HEK293 (cell line): ENCODE results near the gene LDB1.

Source experiments
- CTCF ChIA-PET: fragments of 350-600 bp; formaldehyde crosslinking; extraction: SDS; loops from one replicate; lab custom pipeline; 2021; ENCODE audit warnings: antibody characterized with exemption; lab: Yijun Ruan, JAX
- POLR2A ChIA-PET: fragments of 300-600 bp; formaldehyde crosslinking; extraction: SDS; loops from one replicate; lab custom pipeline; 2020; ENCODE audit warnings: antibody characterized with exemption, inconsistent platforms; lab: Yijun Ruan, JAX
- H3K27ac ChIP-seq: fragments of 200-500 bp; sonication (Bioruptor generic); 2 replicates; pipeline ENCODE4 v1.5.1; 2014; ENCODE audit warnings: low read depth, low read length, control low read depth, inconsistent platforms; ENCODE audit errors: extremely low read depth
- H3K36me3 ChIP-seq, 2 experiments: fragments of 200-500 bp in 1 of 2; sonication (Bioruptor generic) in 1 of 2; 1 replicate in 1 of 2; 2 replicates in 1 of 2; pipeline ENCODE4 v1.5.1; 2014 to 2017; ENCODE audit warnings: inconsistent platforms in 2 of 2, low read length in 2 of 2; ENCODE audit not compliant: control insufficient read depth in 2 of 2, insufficient read depth in 1 of 2
- H3K4me1 ChIP-seq: fragments of 200-500 bp; sonication (Bioruptor generic); 2 replicates; pipeline ENCODE4 v1.5.1; 2014; ENCODE audit warnings: mild to moderate bottlenecking, low read length, inconsistent platforms; ENCODE audit not compliant: control insufficient read depth, insufficient read depth
- H3K4me3 ChIP-seq: 2 replicates; pipeline ENCODE4 v1.5.1; 2011; ENCODE audit warnings: low read depth, mild to moderate bottlenecking, control low read depth, low read length, moderate library complexity
- H3K9me3 ChIP-seq: fragments of 200-500 bp; sonication (Bioruptor generic); 2 replicates; pipeline ENCODE4 v1.5.1; 2014; ENCODE audit warnings: low read depth, low read length, inconsistent platforms; ENCODE audit not compliant: control insufficient read depth, insufficient read depth
- ATF2 ChIP-seq: fragments of 450-650 bp; formaldehyde crosslinking; IDR thresholded peaks from 2 replicates; pipeline ENCODE4 v1.5.1; 2016; ENCODE audit warnings: missing biosample characterization, missing genetic modification characterization, low read depth
- BCL11A ChIP-seq: fragments of 450-650 bp; formaldehyde crosslinking; IDR thresholded peaks from 2 replicates; pipeline ENCODE4 v1.5.1; 2016; ENCODE audit warnings: low read depth, missing biosample characterization, missing genetic modification characterization
- BCL11B ChIP-seq: fragments of 450-650 bp; formaldehyde crosslinking; IDR thresholded peaks from 2 replicates; pipeline ENCODE4 v1.5.1; 2016; ENCODE audit warnings: low read depth, missing biosample characterization, missing genetic modification characterization
- HOXA7 ChIP-seq: sonication (generic); formaldehyde crosslinking; IDR thresholded peaks from 2 replicates; pipeline ENCODE4 v1.8.1; 2022; ENCODE audit warnings: missing genetic modification reagents, borderline replicate concordance
- REPIN1 ChIP-seq: fragments of 450-650 bp; formaldehyde crosslinking; IDR thresholded peaks from 2 replicates; pipeline ENCODE4 v1.5.1; 2017; ENCODE audit warnings: missing biosample characterization, missing genetic modification characterization, low read depth
- ZBTB1 ChIP-seq: fragments of 450-650 bp; formaldehyde crosslinking; IDR thresholded peaks from 2 replicates; pipeline ENCODE4 v1.5.1; 2016; ENCODE audit warnings: missing biosample characterization, missing genetic modification characterization
- ZBTB11 ChIP-seq: fragments of 450-650 bp; formaldehyde crosslinking; conservative IDR thresholded peaks from 2 replicates; pipeline ENCODE4 v1.5.1; 2016; ENCODE audit warnings: low read depth, missing biosample characterization, missing genetic modification characterization
- ZBTB21 ChIP-seq: fragments of 450-650 bp; formaldehyde crosslinking; IDR thresholded peaks from 2 replicates; pipeline ENCODE4 v1.5.1; 2017; ENCODE audit warnings: missing biosample characterization, missing genetic modification characterization
- ZNF148 ChIP-seq: fragments of 450-650 bp; formaldehyde crosslinking; IDR thresholded peaks from 2 replicates; pipeline ENCODE4 v1.5.0; 2017; ENCODE audit warnings: missing biosample characterization, missing genetic modification characterization, borderline replicate concordance
- ZNF239 ChIP-seq: fragments of 450-650 bp; formaldehyde crosslinking; IDR thresholded peaks from 2 replicates; pipeline ENCODE4 v1.5.1; 2016; ENCODE audit warnings: missing biosample characterization, missing genetic modification characterization
- ZNF266 ChIP-seq: fragments of 450-650 bp; formaldehyde crosslinking; IDR thresholded peaks from 2 replicates; pipeline ENCODE4 v1.5.1; 2016; ENCODE audit warnings: missing biosample characterization, missing genetic modification characterization, low read depth
- ZNF274 ChIP-seq, 2 experiments: fragments of 200-500 bp in 1 of 2; fragments of 450-650 bp in 1 of 2; sonication (Bioruptor generic) in 1 of 2; formaldehyde crosslinking in 1 of 2; IDR thresholded peaks; 2 replicates each; pipeline versions ENCODE4 v1.5.1 to v1.6.1; 2014 to 2016; ENCODE audit warnings: borderline replicate concordance in 1 of 2, inconsistent platforms in 1 of 2, low read length in 1 of 2, missing biosample characterization in 1 of 2, missing genetic modification characterization in 1 of 2
- ZNF48 ChIP-seq: fragments of 450-650 bp; formaldehyde crosslinking; IDR thresholded peaks from 2 replicates; pipeline ENCODE4 v1.5.1; 2016; ENCODE audit warnings: missing biosample characterization, missing genetic modification characterization
- ZNF518A ChIP-seq: fragments of 450-650 bp; formaldehyde crosslinking; conservative IDR thresholded peaks from 2 replicates; pipeline ENCODE4 v1.5.1; 2016; ENCODE audit warnings: low read depth, missing biosample characterization, missing genetic modification characterization
- ZNF548 ChIP-seq: fragments of 450-650 bp; formaldehyde crosslinking; IDR thresholded peaks from 2 replicates; pipeline ENCODE4 v1.5.1; 2016; ENCODE audit warnings: missing biosample characterization, missing genetic modification characterization
- ZNF555 ChIP-seq: fragments of 450-650 bp; formaldehyde crosslinking; conservative IDR thresholded peaks from 2 replicates; pipeline ENCODE4 v1.5.1; 2017; ENCODE audit warnings: missing biosample characterization, mild to moderate bottlenecking, missing genetic modification characterization, inconsistent platforms
- ZNF571 ChIP-seq: fragments of 450-650 bp; formaldehyde crosslinking; IDR thresholded peaks from 2 replicates; pipeline ENCODE4 v1.5.0; 2017; ENCODE audit warnings: missing biosample characterization, missing genetic modification characterization
- ZNF776 ChIP-seq: fragments of 450-650 bp; formaldehyde crosslinking; IDR thresholded peaks from 2 replicates; pipeline ENCODE4 v1.5.0; 2017; ENCODE audit warnings: missing biosample characterization, missing genetic modification characterization, borderline replicate concordance
- ZXDB ChIP-seq: fragments of 450-650 bp; formaldehyde crosslinking; IDR thresholded peaks from 2 replicates; pipeline ENCODE4 v1.5.1; 2016; ENCODE audit warnings: missing biosample characterization, missing genetic modification characterization

Gene LDB1

GRCh38 chr10:102102421-102102820 is 17.7 kb downstream of the LDB1 start:
- Histone ChIP-seq H3K4me1 (no peaks in the 10 kb centered on the region), H3K9me3 (no peaks in the 10 kb centered on the region), H3K27ac (no peak overlapping the region), H3K36me3 (peaks cover 2 to 7% of the 10 kb centered on the region in 2 experiments), H3K4me3 (no peak overlapping the region)
- CTCF ChIA-PET = interaction anchor here (0.6 to 2.5 kb wide), 4 partner anchors 9 to 57 kb away, joined by 3 to 17 read pairs (median 4); no protein-coding TSS in a partner anchor
- no peak for TF ChIP-seq ZNF239 (tag by site-specific recombination)
- no peak for TF ChIP-seq ZNF274 (IDR thresholded peaks at IDR 0.05; ENCODE audit: low read length)
- TF ChIP-seq ZNF274 (tag by site-specific recombination; IDR thresholded peaks at IDR 0.05; ENCODE audit: borderline replicate concordance) = no peak
- no peak for TF ChIP-seq ZNF776 (tag by site-specific recombination)
- TF ChIP-seq ATF2 (tag by site-specific recombination) = no peak
- TF ChIP-seq ZNF555 (tag by site-specific recombination) = no peak
- TF ChIP-seq REPIN1 = no peak
- TF ChIP-seq ZNF548 (tag by site-specific recombination) = no peak
- no peak for TF ChIP-seq HOXA7 (CRISPR knock-in tag)
- TF ChIP-seq BCL11B (tag by site-specific recombination) = no peak
- no peak for TF ChIP-seq ZNF518A (tag by site-specific recombination)
- no peak for TF ChIP-seq ZBTB11
- no peak for TF ChIP-seq ZNF148 (tag by site-specific recombination)
- TF ChIP-seq ZXDB = no peak
- no peak for TF ChIP-seq ZBTB21 (tag by site-specific recombination)
- no peak for TF ChIP-seq ZNF266
- TF ChIP-seq ZNF48 (tag by site-specific recombination) = no peak
- no peak for TF ChIP-seq ZNF571 (tag by site-specific recombination)
- TF ChIP-seq ZBTB1 (tag by site-specific recombination) = no peak
- no peak for TF ChIP-seq BCL11A
- POLR2A ChIA-PET = interaction anchor here (0.5 to 4.0 kb wide), 3 partner anchors 9 to 51 kb away, joined by 3 to 26 read pairs (median 7); no protein-coding TSS in a partner anchor
